HFF-Myc (cell line): Measurements from ENCODE around the gene SLC13A5.
"Not testable (repeated sequence)": the region's sequence is repeated elsewhere in the genome, so short reads cannot be mapped to it uniquely, and the experiment has no call there.

Experiments used
- DNase-seq: peaks from one replicate; pipeline ENCODE4 v3.0.0-alpha.2; 2011; ENCODE audit warnings: low read depth; ENCODE audit errors: extremely low read depth
- H3K4me3 ChIP-seq: replicated peaks from 2 replicates; pipeline ENCODE4 v1.5.1; 2011; ENCODE audit warnings: low read depth, mild to moderate bottlenecking, control low read depth, low read length
- CTCF ChIP-seq: IDR thresholded peaks from 2 replicates; pipeline ENCODE4 v1.5.1; 2012; ENCODE audit warnings: mild to moderate bottlenecking, low read depth, low read length, control low read depth; ENCODE audit errors: missing control alignments

The SLC13A5 gene

GRCh38 chr17:6668727-6669425 is 44.3 kb downstream of the SLC13A5 start:
- TF ChIP-seq CTCF, result no peak
- H3K4me3 ChIP-seq, result no peak overlapping the region
- DNase-seq, result no peak

- no peak for TF ChIP-seq CTCF
- DNase-seq, result no peak
- no peak overlapping the region for H3K4me3 ChIP-seq
Observed at GRCh38 chr17:6668219-6668618, 45.0 kb downstream of the SLC13A5 start.

- no peak overlapping the region for H3K4me3 ChIP-seq
- no peak for DNase-seq
- TF ChIP-seq CTCF, result no peak
Observed at GRCh38 chr17:6667516-6667915, 45.7 kb downstream of the SLC13A5 start.

- TF ChIP-seq CTCF, result no peak
- no peak for DNase-seq
- no peak overlapping the region for H3K4me3 ChIP-seq
Observed at GRCh38 chr17:6666557-6666956, 46.6 kb downstream of the SLC13A5 start.

GRCh38 chr17:6666077-6666521 is 47.1 kb downstream of the SLC13A5 start:
- TF ChIP-seq CTCF, result peak; percentile 94
- H3K4me3 ChIP-seq, result no peak overlapping the region
- DNase-seq, result peak; percentile 49

GRCh38 chr17:6663200-6663599 is 50.0 kb downstream of the SLC13A5 start:
- not testable (repeated sequence) for H3K4me3 ChIP-seq, DNase-seq

- TF ChIP-seq CTCF, result no peak
- no peak for DNase-seq
- no peak overlapping the region for H3K4me3 ChIP-seq
Observed at GRCh38 chr17:6661464-6661848, 51.7 kb downstream of the SLC13A5 start.
